Cardiac septum (tissue), 1 donor: ENCODE results near the gene TMEM52. TPM values are rescaled to one million over a fixed set of nuclear protein-coding genes. Genes with fewer than 3 reads are reported as not detected.
"Not testable (repeated sequence)": the region's sequence is repeated elsewhere in the genome, so short reads cannot be mapped to it uniquely, and the experiment has no call there.

Experiments
- DNase-seq: peaks from one replicate; pipeline ENCODE4 v3.0.0-alpha.2; 2020; ENCODE audit warnings: low spot score
- intact Hi-C: fragments of 100-400 bp; cut with DNase I; formaldehyde crosslinking; loops from one replicate; pipeline ENCODE4 v1.14.0; 2022
- total RNA-seq: library from RNA; stranded (reverse); fragmentation: NEBNext Ultra II Directional; extraction: Animal tissue kit (Norgen Biotek cat#: 25700); gene quantifications from one replicate; pipeline ENCODE4 v1.2.1, GENCODE V29; 2021
- donor health status: DM: no; HTN: no; CAD: no.

Gene TMEM52
- total RNA-seq, 1 donor from 2014 or later, result 0.70 TPM

- DNase-seq, intact Hi-C loops: not testable (repeated sequence)
These were observed 35.2 kb downstream of the TMEM52 start for GRCh38 chr1:1883890-1884289.

GRCh38 chr1:1883092-1883873 is 35.8 kb downstream of the TMEM52 start:
- no peak for DNase-seq
- intact Hi-C loops, result no loop called here

- DNase-seq, result no peak
- intact Hi-C loops, result no loop called here
These were observed 37.4 kb downstream of the TMEM52 start for GRCh38 chr1:1881727-1882126.

- no peak for DNase-seq
- intact Hi-C loops, result no loop called here
These were observed 38.3 kb downstream of the TMEM52 start for GRCh38 chr1:1880617-1881312.

GRCh38 chr1:1879942-1880341 is 39.1 kb downstream of the TMEM52 start:
- intact Hi-C loops, result no loop called here

GRCh38 chr1:1877865-1878436 is 41.1 kb downstream of the TMEM52 start:
- DNase-seq, result no peak
- intact Hi-C loops, result no loop called here

More at GRCh38 chr1:1879942-1880341, 39.1 kb downstream of the TMEM52 start:
- DNase-seq, result no peak

- DNase-seq, result no peak
These were observed 42.6 kb downstream of the TMEM52 start for GRCh38 chr1:1876335-1876930.

GRCh38 chr1:1875932-1876331 is 43.1 kb downstream of the TMEM52 start:
- intact Hi-C loops, result no loop called here
- DNase-seq, result no peak

More at GRCh38 chr1:1876335-1876930, 42.6 kb downstream of the TMEM52 start:
- intact Hi-C loops, result no loop called here

- intact Hi-C loops, result no loop called here
These were observed 44.2 kb downstream of the TMEM52 start for GRCh38 chr1:1874901-1875300.

GRCh38 chr1:1873186-1873585 is 45.9 kb downstream of the TMEM52 start:
- DNase-seq, result peak; percentile 79
- intact Hi-C loops, result no loop called here

More at GRCh38 chr1:1874901-1875300, 44.2 kb downstream of the TMEM52 start:
- no peak for DNase-seq

- DNase-seq, result no peak
- intact Hi-C loops, result no loop called here
These were observed 46.6 kb downstream of the TMEM52 start for GRCh38 chr1:1872329-1872994.

- DNase-seq, result no peak
- intact Hi-C loops, result no loop called here
These were observed 49.6 kb downstream of the TMEM52 start for GRCh38 chr1:1869469-1869868.

Other genes starting within 250 kb of the TMEM52 start
- gene SLC35E2B, start 226.5 kb downstream of the TMEM52 start, total RNA-seq, result 19.1 TPM
- gene CDK11A, start 194.9 kb downstream of the TMEM52 start, total RNA-seq, result 25.8 TPM
- gene NADK, start 140.8 kb downstream of the TMEM52 start, total RNA-seq, result 31.3 TPM
- gene GNB1, start 28.2 kb downstream of the TMEM52 start, total RNA-seq, result 183 TPM
- 0.16 TPM for gene CALML6, start 4.0 kb downstream of the TMEM52 start, total RNA-seq
- gene CFAP74, start 84.5 kb upstream of the TMEM52 start, total RNA-seq, result not detected
- 1.1 TPM for gene GABRD, start 100.1 kb upstream of the TMEM52 start, total RNA-seq
- 13.9 TPM for gene PRKCZ, start 131.1 kb upstream of the TMEM52 start, total RNA-seq